COLO829 (cell line): ENCODE data around the gene MSANTD2.

Source experiments
- DNase-seq: peaks from one replicate; pipeline ENCODE4 v3.0.0; 2012; ENCODE audit warnings: low spot score

MSANTD2 gene

GRCh38 chr11:124753205-124753604 is 47.0 kb downstream of the MSANTD2 start:
- no peak for DNase-seq

GRCh38 chr11:124752471-124753102 is 47.6 kb downstream of the MSANTD2 start:
- DNase-seq = no peak

- DNase-seq = no peak
Measured at GRCh38 chr11:124751741-124752470, 48.3 kb downstream of the MSANTD2 start, which contains the start of gene VSIG2. Gene VSIG2 (minus strand): TSS chr11:124752255. CDS start chr11:124752137, 118 bp downstream.

GRCh38 chr11:124751391-124751740 is 48.8 kb downstream of the MSANTD2 start:
- DNase-seq = no peak

- DNase-seq = no peak
Measured at GRCh38 chr11:124749912-124750311, 50.3 kb downstream of the MSANTD2 start.

- no peak for DNase-seq
Measured at GRCh38 chr11:124748481-124749343, 51.5 kb downstream of the MSANTD2 start.

GRCh38 chr11:124748100-124748418 is 52.1 kb downstream of the MSANTD2 start:
- no peak for DNase-seq

GRCh38 chr11:124747406-124748099 is 52.7 kb downstream of the MSANTD2 start:
- DNase-seq = no peak

- peak; percentile 33 for DNase-seq
Measured at GRCh38 chr11:124746621-124747243, 53.5 kb downstream of the MSANTD2 start.

GRCh38 chr11:124745835-124746620 is 54.2 kb downstream of the MSANTD2 start:
- no peak for DNase-seq

- DNase-seq = no peak
Measured at GRCh38 chr11:124745270-124745834, 54.9 kb downstream of the MSANTD2 start.

GRCh38 chr11:124743050-124743449 is 57.2 kb downstream of the MSANTD2 start:
- no peak for DNase-seq

- DNase-seq = no peak
Measured at GRCh38 chr11:124742555-124742954, 57.7 kb downstream of the MSANTD2 start.

- DNase-seq = peak; percentile 53
Measured at GRCh38 chr11:124740277-124740882, 59.8 kb downstream of the MSANTD2 start.

- DNase-seq = peak; percentile 95
Measured at GRCh38 chr11:124739479-124740276, 60.5 kb downstream of the MSANTD2 start, which contains the start of gene NRGN. Gene NRGN (plus strand): TSS chr11:124739942. CDS start chr11:124740085, 143 bp downstream.

GRCh38 chr11:124738713-124739478 is 61.3 kb downstream of the MSANTD2 start:
- no peak for DNase-seq

GRCh38 chr11:124737638-124738305 is 62.4 kb downstream of the MSANTD2 start:
- DNase-seq = no peak

- DNase-seq = no peak
Measured at GRCh38 chr11:124736736-124737135, 63.5 kb downstream of the MSANTD2 start.
